ENCODE measurements around the gene PDGFD. TPM values are rescaled to one million over a fixed set of nuclear protein-coding genes. Genes with fewer than 3 reads are reported as not detected.

PDGFD gene
- total and polyA plus RNA-seq, 2 experiments from 2014 or later, result 1.9 to 4.5 TPM

DNA sequence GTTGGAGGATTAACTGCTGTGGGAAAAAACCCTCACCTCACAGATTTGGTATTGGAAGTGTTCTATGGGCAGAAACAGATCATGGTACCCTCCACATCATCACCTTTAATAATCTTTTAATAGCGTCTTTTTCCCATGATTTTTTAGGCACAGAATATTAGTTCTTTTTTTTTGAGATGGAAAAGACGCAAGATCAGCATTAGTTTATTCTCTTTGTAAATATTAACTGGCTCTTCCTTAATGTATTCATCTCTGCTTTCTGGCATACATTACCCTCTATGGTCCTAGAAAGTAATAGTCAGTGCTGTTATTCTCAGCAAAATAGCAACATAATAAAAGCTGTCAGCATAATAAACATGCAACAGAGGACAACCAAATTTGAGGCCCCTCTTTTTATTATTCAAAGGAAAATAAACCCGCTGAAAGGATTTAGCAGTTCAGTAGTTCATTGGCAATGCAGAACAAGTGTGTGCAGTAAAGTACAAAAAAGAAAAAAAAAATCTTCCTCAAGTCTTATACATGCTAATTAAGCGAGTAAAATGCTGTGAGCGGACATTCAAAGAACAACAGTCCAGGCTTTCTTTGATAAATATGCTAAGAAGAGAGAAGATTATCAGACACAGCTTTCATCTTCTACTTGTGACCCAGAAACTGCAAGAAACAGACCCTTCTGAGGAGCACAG is 165.0 kb downstream of the PDGFD start:
- H3K4me3 ChIP-seq, result no peak overlapping the region

GRCh38 chr11:103997082-103997481 is 166.9 kb downstream of the PDGFD start:
- Histone ChIP-seq H3F3A (replicated peaks; ENCODE audit: low read depth) (no peaks in the 10 kb centered on the region), H3K27ac (ENCODE audit: low read depth) (no peak overlapping the region), H3K4me3 (no peak overlapping the region), H3K27me3 (ENCODE audit: insufficient read depth) (no peaks in the 10 kb centered on the region), H3K4me2 (no peak overlapping the region), H3K4me1 (ENCODE audit: insufficient read depth) (no peaks in the 10 kb centered on the region), H3K9me2 (ENCODE audit: insufficient read depth) (0 out of 2 replicates have a peak, but pooled peaks cover 6% of the 10 kb centered on the region), H3K79me2 (replicated peaks; ENCODE audit: insufficient read depth) (no peaks in the 10 kb centered on the region), H4K20me1 (replicated peaks; ENCODE audit: insufficient read depth) (no peaks in the 10 kb centered on the region), H2AFZ (no peak overlapping the region), H3K36me3 (ENCODE audit: insufficient read depth) (no peaks in the 10 kb centered on the region)
- H3K4me1 Mint-ChIP-seq, result no peaks in the 10 kb centered on the region
- H3K27ac Mint-ChIP-seq, result no peak overlapping the region
- H3K9me3 Mint-ChIP-seq, result no peaks in the 10 kb centered on the region
- DNase-seq (ENCODE audit: low spot score) (no peak), ATAC-seq (no peak)
- no peaks in the 10 kb centered on the region for H3K36me3 Mint-ChIP-seq (ENCODE audit: low read depth)
- peaks cover 2% of the 10 kb centered on the region for H3K27me3 Mint-ChIP-seq (ENCODE audit: insufficient read depth, low read depth, poor library complexity)
- no peak overlapping the region for H3K4me3 Mint-ChIP-seq
- TF ChIP-seq CTCF (conservative IDR thresholded peaks at IDR 0.05; ENCODE audit: low read depth in 2 of 2) (no peak), JUNB (IDR thresholded peaks at IDR 0.05; ENCODE audit: unreplicated experiment) (no peak), ZNF331 (CRISPR knock-in tag; IDR thresholded peaks at IDR 0.05; ENCODE audit: low read depth) (no peak), REST (IDR thresholded peaks at IDR 0.05; ENCODE audit: unreplicated experiment) (no peak), ZNF114 (CRISPR knock-in tag; IDR thresholded peaks at IDR 0.05) (no peak), EZH2 (IDR thresholded peaks at IDR 0.05; ENCODE audit: low read depth, unreplicated experiment) (no peak), STAT1 (IDR thresholded peaks at IDR 0.05; ENCODE audit: unreplicated experiment) (no peak), NANOG (IDR thresholded peaks at IDR 0.05; ENCODE audit: borderline replicate concordance) (no peak), EZH2phosphoT487 (IDR thresholded peaks at IDR 0.05; ENCODE audit: unreplicated experiment) (no peak), POLR2AphosphoS5 (IDR thresholded peaks at IDR 0.05; ENCODE audit: low read depth) (no peak), CREB1 (CRISPR knock-in tag; IDR thresholded peaks at IDR 0.05; ENCODE audit: low read depth) (no peak)
- TF ChIP-seq, protein P1, sequence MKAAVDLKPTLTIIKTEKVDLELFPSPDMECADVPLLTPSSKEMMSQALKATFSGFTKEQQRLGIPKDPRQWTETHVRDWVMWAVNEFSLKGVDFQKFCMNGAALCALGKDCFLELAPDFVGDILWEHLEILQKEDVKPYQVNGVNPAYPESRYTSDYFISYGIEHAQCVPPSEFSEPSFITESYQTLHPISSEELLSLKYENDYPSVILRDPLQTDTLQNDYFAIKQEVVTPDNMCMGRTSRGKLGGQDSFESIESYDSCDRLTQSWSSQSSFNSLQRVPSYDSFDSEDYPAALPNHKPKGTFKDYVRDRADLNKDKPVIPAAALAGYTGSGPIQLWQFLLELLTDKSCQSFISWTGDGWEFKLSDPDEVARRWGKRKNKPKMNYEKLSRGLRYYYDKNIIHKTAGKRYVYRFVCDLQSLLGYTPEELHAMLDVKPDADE (IDR thresholded peaks at IDR 0.05), result no peak

More for the DNA sequence above, 165.0 kb downstream of the PDGFD start:
- Histone ChIP-seq H3K79me2 (replicated peaks; ENCODE audit: insufficient read depth) (no peaks in the 10 kb centered on the region), H3K9me2 (ENCODE audit: insufficient read depth) (0 out of 2 replicates have a peak, but pooled peaks cover 9% of the 10 kb centered on the region), H3K4me1 (ENCODE audit: insufficient read depth) (no peaks in the 10 kb centered on the region), H3K27me3 (ENCODE audit: insufficient read depth) (no peaks in the 10 kb centered on the region), H3K36me3 (ENCODE audit: insufficient read depth) (no peaks in the 10 kb centered on the region), H3K27ac (ENCODE audit: low read depth) (no peak overlapping the region), H2AFZ (no peak overlapping the region), H3K4me2 (no peak overlapping the region), H3F3A (replicated peaks; ENCODE audit: low read depth) (no peaks in the 10 kb centered on the region), H4K20me1 (replicated peaks; ENCODE audit: insufficient read depth) (no peaks in the 10 kb centered on the region)
- H3K9me3 Mint-ChIP-seq, result no peaks in the 10 kb centered on the region
- no peak overlapping the region for H3K27ac Mint-ChIP-seq
- ATAC-seq (no peak), DNase-seq (ENCODE audit: low spot score) (no peak)
- H3K4me1 Mint-ChIP-seq, result no peaks in the 10 kb centered on the region
- peaks cover 2% of the 10 kb centered on the region for H3K27me3 Mint-ChIP-seq (ENCODE audit: insufficient read depth, low read depth, poor library complexity)
- H3K4me3 Mint-ChIP-seq, result no peak overlapping the region
- no peaks in the 10 kb centered on the region for H3K36me3 Mint-ChIP-seq (ENCODE audit: low read depth)
- TF ChIP-seq POLR2AphosphoS5 (IDR thresholded peaks at IDR 0.05; ENCODE audit: low read depth) (no peak), NANOG (IDR thresholded peaks at IDR 0.05; ENCODE audit: borderline replicate concordance) (no peak), ZNF331 (CRISPR knock-in tag; IDR thresholded peaks at IDR 0.05; ENCODE audit: low read depth) (no peak), CTCF (conservative IDR thresholded peaks at IDR 0.05; ENCODE audit: low read depth in 2 of 2) (no peak), STAT1 (IDR thresholded peaks at IDR 0.05; ENCODE audit: unreplicated experiment) (no peak), JUNB (IDR thresholded peaks at IDR 0.05; ENCODE audit: unreplicated experiment) (no peak)
